ENCODE data around the gene CORT.
"Not testable (repeated sequence)": the region's sequence is repeated elsewhere in the genome, so short reads cannot be mapped to it uniquely, and the experiment has no call there.

DNA sequence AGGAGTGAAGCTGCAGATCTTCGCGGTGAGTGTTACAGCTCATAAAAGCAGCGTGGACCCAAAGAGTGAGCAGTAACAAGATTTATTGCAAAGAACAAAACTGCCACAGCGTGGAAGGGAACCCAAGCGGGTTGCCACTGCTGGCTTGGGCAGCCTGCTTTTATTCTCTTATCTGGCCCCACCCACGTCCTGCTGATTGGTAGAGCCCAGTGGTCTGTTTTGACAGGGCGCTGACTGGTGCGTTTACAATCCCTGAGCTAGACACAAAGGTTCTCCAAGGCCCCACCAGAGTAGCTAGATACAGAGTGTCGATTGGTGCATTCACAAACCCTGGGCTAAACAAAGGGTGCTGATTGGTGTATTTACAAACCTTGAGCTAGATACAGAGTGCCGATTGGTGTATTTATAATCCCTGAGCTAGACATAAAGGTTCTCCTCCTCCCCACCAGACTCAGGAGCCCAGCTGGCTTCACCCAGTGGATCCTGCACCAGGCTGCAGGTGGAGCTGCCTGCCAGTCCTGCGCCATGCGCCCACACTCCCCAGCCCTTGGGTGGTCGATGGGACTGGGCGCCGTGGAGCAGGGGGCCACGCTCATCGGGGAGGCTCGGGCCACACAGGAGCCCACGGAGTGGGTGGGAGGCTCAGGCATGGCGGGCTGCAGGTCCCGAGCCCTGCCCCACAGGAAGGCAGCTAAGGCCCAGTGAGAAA lies 23.9 kb upstream of the CORT start:
- not testable (repeated sequence) for TF ChIP-seq POLR2A (IDR thresholded peaks at IDR 0.05; ENCODE audit: low read length); GATA1 (IDR thresholded peaks at IDR 0.05; ENCODE audit: low read depth, low read length)

Measured in erythroblast (primary cell).